Endothelial cell of umbilical vein (primary cell): ENCODE data around the gene CCR4. TPM values are rescaled to one million over a fixed set of nuclear protein-coding genes. Genes with fewer than 3 reads are reported as not detected.

Experiments used
- BruUV-seq: library from RNA; stranded (reverse); fragments of 400-500 nt; replicated peaks from 2 replicates; lab custom pipeline; 2021; lab: Mats Ljungman, UMichigan
- CTCF ChIA-PET: fragments of 300-600, 350-600 bp; sonication (Branson Sonifier 250); formaldehyde crosslinking; loops from one replicate; lab custom pipeline; 2021; ENCODE audit warnings: antibody characterized with exemption, inconsistent platforms; lab: Charles Lee
- POLR2A ChIA-PET: fragments of 300-600, 350-600 bp; sonication (Branson Sonifier 250); formaldehyde crosslinking; loops from one replicate; lab custom pipeline; 2021; ENCODE audit warnings: antibody characterized with exemption, inconsistent platforms; lab: Charles Lee
- DNase-seq: peaks from one replicate; pipeline ENCODE4 v3.0.0-alpha.2; 2011; ENCODE audit warnings: low read depth, low spot score
- FAIRE-seq: peaks from 2 replicates; lab custom pipeline; 2011; peaks lifted over from hg19 to GRCh38; lab: Jason Lieb, UNC
- H2AFZ ChIP-seq: 2 replicates; pipeline ENCODE4 v1.6.0; 2012; ENCODE audit warnings: low read depth, low read length, control low read depth, inconsistent platforms
- H3K27ac ChIP-seq: 2 replicates; pipeline ENCODE4 v1.5.1; 2011; ENCODE audit warnings: low read depth, mild to moderate bottlenecking, control low read depth, low read length, moderate library complexity; ENCODE audit not compliant: insufficient read depth
- H3K27me3 ChIP-seq, 2 experiments: 2 replicates each; pipeline versions ENCODE4 v1.6.0 to v1.6.1; 2011; ENCODE audit warnings: low read length in 2 of 2, mixed read lengths in 1 of 2; ENCODE audit not compliant: control insufficient read depth in 2 of 2, insufficient read depth in 2 of 2
- H3K36me3 ChIP-seq, 2 experiments: 2 replicates in 1 of 2; 3 replicates in 1 of 2; pipeline ENCODE4 v1.5.1; 2011; ENCODE audit warnings: low read length in 2 of 2, mild to moderate bottlenecking in 1 of 2, moderate library complexity in 1 of 2; ENCODE audit not compliant: control insufficient read depth in 2 of 2, insufficient read depth in 2 of 2; ENCODE audit errors: extremely low read depth in 1 of 2
- H3K4me1 ChIP-seq: 3 replicates; pipeline ENCODE4 v1.5.1; 2011; ENCODE audit warnings: mild to moderate bottlenecking, low read length; ENCODE audit not compliant: control insufficient read depth, insufficient read depth; ENCODE audit errors: extremely low read depth
- H3K4me2 ChIP-seq: 2 replicates; pipeline ENCODE4 v1.6.1; 2011; ENCODE audit warnings: low read length, control low read depth, mixed read lengths; ENCODE audit not compliant: insufficient read depth
- H3K4me3 ChIP-seq, 3 experiments: fragments of 200-600 bp in 1 of 3; sonication (generic), shearing (Covaris generic) in 1 of 3; replicated peaks in 1 of 3; 2 replicates each; pipeline ENCODE4 v1.5.1; 2011 to 2016; ENCODE audit warnings: control low read depth in 3 of 3, low read length in 3 of 3, mild to moderate bottlenecking in 2 of 3, inconsistent platforms in 1 of 3, low read depth in 1 of 3, moderate library complexity in 1 of 3; ENCODE audit not compliant: insufficient read depth in 1 of 3
- H3K79me2 ChIP-seq: 2 replicates; pipeline ENCODE4 v1.6.0; 2012; ENCODE audit warnings: low read length, inconsistent platforms; ENCODE audit not compliant: control insufficient read depth, insufficient read depth
- H3K9ac ChIP-seq: replicated peaks from 2 replicates; pipeline ENCODE3; 2011; ENCODE audit warnings: low read length, control low read depth; ENCODE audit not compliant: insufficient read depth; ENCODE audit errors: extremely low read depth
- H3K9me1 ChIP-seq: replicated peaks from 3 replicates; pipeline ENCODE4 v1.6.0; 2011; ENCODE audit warnings: mild to moderate bottlenecking, low read length; ENCODE audit not compliant: control insufficient read depth, insufficient read depth; ENCODE audit errors: extremely low read depth
- H3K9me3 ChIP-seq: replicated peaks from 2 replicates; pipeline ENCODE4 v1.5.1; 2012; ENCODE audit warnings: low read length, inconsistent platforms; ENCODE audit not compliant: control insufficient read depth, insufficient read depth
- H4K20me1 ChIP-seq: replicated peaks from 2 replicates; pipeline ENCODE3; 2011; ENCODE audit warnings: mild to moderate bottlenecking, low read length; ENCODE audit not compliant: control insufficient read depth, insufficient read depth; ENCODE audit errors: extremely low read depth
- CTCF ChIP-seq, 2 donors: IDR thresholded peaks; 1 replicate in 1 of 2; 2 replicates in 1 of 2; pipeline ENCODE4 v1.5.1; 2011; ENCODE audit warnings: low read length in 2 of 2, mild to moderate bottlenecking in 2 of 2, moderate library complexity in 2 of 2, control low read depth in 1 of 2, inconsistent platforms in 1 of 2, low read depth in 1 of 2; ENCODE audit not compliant: insufficient read depth in 1 of 2; ENCODE audit errors: extremely low read depth in 1 of 2
- EZH2 ChIP-seq: IDR thresholded peaks from 2 replicates; pipeline ENCODE4 v1.6.1; 2012; ENCODE audit warnings: borderline replicate concordance, low read depth, mild to moderate bottlenecking, moderate library complexity, low read length, inconsistent platforms; ENCODE audit not compliant: severe bottlenecking
- FOS ChIP-seq: IDR thresholded peaks from 2 replicates; pipeline ENCODE4 v1.6.1; 2011; ENCODE audit warnings: mild to moderate bottlenecking, low read length, moderate library complexity, borderline replicate concordance; ENCODE audit not compliant: insufficient read depth
- GATA2 ChIP-seq: IDR thresholded peaks from 2 replicates; pipeline ENCODE4 v1.7.0; 2011; ENCODE audit warnings: low read depth, mild to moderate bottlenecking, moderate library complexity, mixed read lengths, low read length; ENCODE audit not compliant: insufficient read length, insufficient read depth
- JUN ChIP-seq: IDR thresholded peaks from 2 replicates; pipeline ENCODE4 v1.6.1; 2011; ENCODE audit warnings: borderline replicate concordance, low read depth; ENCODE audit not compliant: insufficient read length, insufficient read depth
- MYC ChIP-seq: IDR thresholded peaks from one replicate; pipeline ENCODE4 v1.6.1; 2011; ENCODE audit warnings: mild to moderate bottlenecking, low read depth, low read length
- POLR2A ChIP-seq: IDR thresholded peaks from 2 replicates; pipeline ENCODE4 v1.6.1; 2012; ENCODE audit warnings: low read depth, mild to moderate bottlenecking, control low read depth, low read length
- POLR2AphosphoS5 ChIP-seq: IDR thresholded peaks from 2 replicates; pipeline ENCODE4 v1.6.1; 2012; ENCODE audit warnings: low read depth, mild to moderate bottlenecking, control low read depth, low read length, moderate library complexity; ENCODE audit not compliant: insufficient read depth
- dilution Hi-C: fragments of 300-500 bp; cut with MboI; formaldehyde crosslinking; loops from one replicate; pipeline ENCODE4 v1.15.0; 2019; ENCODE audit warnings: low sequenced_read_pairs; ENCODE audit not compliant: extremely low pct_ligation_motif_present
- intact Hi-C: fragments of 100-400 bp; cut with micrococcal nuclease; formaldehyde crosslinking; loops from one replicate; pipeline ENCODE4 v1.10.0; 2022
- polyA plus RNA-seq, 4 experiments: library from polyadenylated mRNA; depleted of rRNA in 3 of 4; stranded (reverse) in 3 of 4; unstranded in 1 of 4; fragments of >200 nt; gene quantifications; 2 replicates each; pipeline versions ENCODE4 v1.2.1 to v1.2.3, GENCODE V29; 2011 to 2012; ENCODE audit warnings: missing spikeins in 1 of 4
- total RNA-seq: library from RNA; stranded (reverse); gene quantifications from 2 replicates; pipeline ENCODE4 v1.2.3, GENCODE V29; 2021
- TF ChIP-seq, protein P1 (sequence below): IDR thresholded peaks from 2 replicates; pipeline ENCODE4 v1.6.1; 2011; ENCODE audit not compliant: insufficient read depth, insufficient read length

CCR4 gene
- total and polyA plus RNA-seq, 2 donors (not counting 3 experiments of a cell fraction or from before 2014, with no cell fraction given): not detected

- Histone ChIP-seq H3K27me3 (no peaks in the 10 kb centered on the region), H2AFZ (no peak overlapping the region), H3K9me3 (no peaks in the 10 kb centered on the region), H3K27ac (no peak overlapping the region), H3K79me2 (no peaks in the 10 kb centered on the region), H3K36me3 (peaks cover 0 to 3% of the 10 kb centered on the region in 2 experiments), H3K4me1 (peaks cover 6% of the 10 kb centered on the region), H3K4me3 (no peak overlapping the region), H3K9me1 (no peaks in the 10 kb centered on the region), H4K20me1 (no peaks in the 10 kb centered on the region), H3K9ac (no peak overlapping the region), H3K4me2 (no peak overlapping the region)
- intact Hi-C loops (no loop called here), dilution Hi-C loops (no loop called here)
- ChIA-PET POLR2A (no interaction called here), CTCF (no interaction called here)
- FAIRE-seq (no peak), DNase-seq (no peak)
- TF ChIP-seq POLR2AphosphoS5: no peak
- TF ChIP-seq GATA2: no peak
- TF ChIP-seq MYC: no peak
- no peak for TF ChIP-seq POLR2A
- TF ChIP-seq CTCF (IDR thresholded peaks at IDR 0.05; ENCODE audit: extremely low read depth in 1 of 2, insufficient read depth in 1 of 2, low read depth in 1 of 2, low read length in 2 of 2): no peak
- TF ChIP-seq, protein P1, sequence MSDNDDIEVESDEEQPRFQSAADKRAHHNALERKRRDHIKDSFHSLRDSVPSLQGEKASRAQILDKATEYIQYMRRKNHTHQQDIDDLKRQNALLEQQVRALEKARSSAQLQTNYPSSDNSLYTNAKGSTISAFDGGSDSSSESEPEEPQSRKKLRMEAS: no peak
- TF ChIP-seq JUN: no peak
- TF ChIP-seq FOS: no peak
- TF ChIP-seq EZH2: no peak
- no TSS peak for BruUV-seq
Measured at GRCh38 chr3:32996048-32996754, 44.8 kb downstream of the CCR4 start.
